HG03442 (cell line): ENCODE results near the gene ARHGAP27.

Experiments
- ATAC-seq: cut with Tn5 transposase; IDR thresholded peaks from one replicate; pipeline ENCODE4 v1.9.1; 2021; ENCODE audit warnings: mild to moderate bottlenecking, moderate library complexity; ENCODE audit not compliant: unreplicated experiment

ARHGAP27 gene

GRCh38 chr17:45430738-45431530 lies 1.7 kb downstream of the ARHGAP27 start:
- ATAC-seq, result no peak

GRCh38 chr17:45430006-45430737 lies 2.5 kb downstream of the ARHGAP27 start:
- no peak for ATAC-seq

DNA sequence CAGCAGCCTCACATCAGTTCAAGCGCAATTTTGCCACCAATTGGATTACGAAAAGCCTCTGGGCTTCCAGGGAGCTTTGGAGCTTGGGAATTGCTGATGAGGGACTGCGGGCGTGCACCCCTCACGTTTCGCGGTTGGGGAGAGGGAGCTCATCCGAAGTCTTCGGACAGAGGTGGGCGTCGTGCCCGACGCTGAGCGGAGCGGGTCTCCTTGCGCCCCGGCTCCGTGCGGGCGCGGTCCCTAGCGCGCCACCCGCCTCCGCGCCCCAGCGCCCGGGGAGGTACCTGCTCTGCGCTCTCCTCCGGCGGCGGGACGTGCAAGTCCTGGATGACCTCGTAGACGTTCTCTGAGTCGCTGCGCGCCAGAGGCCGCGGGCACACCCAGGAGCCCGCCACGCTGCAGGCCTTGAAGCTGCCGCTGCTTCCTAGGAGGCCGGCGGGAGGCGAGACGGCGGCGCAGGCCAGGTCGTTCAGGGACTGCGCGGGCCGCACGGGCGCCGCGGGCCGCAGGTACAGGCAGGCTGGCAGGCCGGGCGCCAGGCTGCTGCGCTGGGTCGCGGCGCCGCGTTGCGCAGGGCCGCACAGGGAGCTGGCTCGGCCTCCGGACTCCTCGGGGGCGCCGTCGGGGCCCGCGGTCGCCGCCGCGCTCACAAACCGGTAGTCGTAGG lies 3.2 kb downstream of the ARHGAP27 start:
- ATAC-seq, result no peak

DNA sequence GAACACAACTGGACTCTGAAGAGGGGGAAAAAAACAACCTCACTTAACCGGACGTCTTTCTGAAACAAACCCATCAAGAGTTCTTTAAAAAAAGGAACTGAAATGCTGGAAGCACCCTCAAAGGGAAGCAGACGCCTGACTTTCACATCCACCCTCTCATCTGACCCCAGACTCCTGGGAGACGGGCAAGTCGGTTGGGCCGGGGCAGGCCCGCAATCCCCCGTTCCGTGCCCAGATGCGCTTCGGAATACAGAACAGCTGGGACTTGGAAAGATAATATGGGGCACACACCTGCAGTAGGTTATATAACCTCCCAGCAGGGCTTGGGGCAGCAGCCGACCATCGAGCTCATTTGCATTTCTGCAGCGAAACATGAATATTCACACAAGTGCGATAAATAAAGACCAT lies 3.7 kb downstream of the ARHGAP27 start:
- no peak for ATAC-seq

- peak; percentile 48 for ATAC-seq
Observed at GRCh38 chr17:45428050-45428617, 4.5 kb downstream of the ARHGAP27 start.

GRCh38 chr17:45427181-45427835 lies 5.4 kb downstream of the ARHGAP27 start:
- ATAC-seq, result no peak

DNA sequence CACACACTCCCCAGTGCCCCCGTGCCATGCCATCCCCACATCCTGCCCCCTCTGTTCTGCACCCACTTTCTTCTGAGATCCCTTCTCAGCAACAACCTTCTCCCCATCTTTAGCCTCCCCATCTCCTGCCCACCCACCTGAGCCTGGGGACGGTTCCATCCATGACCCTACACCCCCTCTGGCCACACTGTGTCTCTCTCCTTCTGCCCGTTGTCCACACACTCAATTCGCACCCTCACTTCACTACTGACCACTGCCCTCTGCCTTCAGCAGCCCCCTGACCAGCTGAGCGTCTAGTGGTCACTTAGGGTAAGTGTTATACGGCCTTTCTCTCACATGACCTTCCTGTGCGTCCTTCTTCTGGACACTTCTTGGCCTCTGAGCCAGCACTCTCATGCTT lies 6.1 kb downstream of the ARHGAP27 start:
- no peak for ATAC-seq

DNA sequence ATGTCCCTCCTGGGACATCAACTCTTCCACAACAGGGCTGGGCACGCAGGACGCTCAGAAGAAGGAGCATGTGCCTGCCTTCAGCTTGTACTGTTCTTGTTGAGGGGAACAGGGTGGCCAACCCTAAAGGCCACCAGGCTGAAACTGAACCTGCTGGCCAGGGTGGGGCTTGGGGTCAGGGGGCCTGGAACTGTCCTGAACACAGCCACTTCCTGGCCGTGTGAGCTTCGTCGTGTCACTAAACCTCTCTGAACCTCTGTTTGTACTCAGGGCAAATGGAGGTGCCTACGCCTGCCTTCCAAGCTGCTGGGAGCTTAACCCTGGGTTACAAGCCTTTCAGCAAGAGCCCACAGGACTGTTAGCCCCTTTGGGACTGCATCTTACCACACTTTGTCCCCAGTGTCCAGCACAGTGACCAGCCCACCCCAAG lies 6.7 kb downstream of the ARHGAP27 start:
- no peak for ATAC-seq

GRCh38 chr17:45425125-45425983 lies 7.3 kb downstream of the ARHGAP27 start:
- ATAC-seq, result no peak

GRCh38 chr17:45424769-45425124 lies 7.9 kb downstream of the ARHGAP27 start:
- no peak for ATAC-seq

DNA sequence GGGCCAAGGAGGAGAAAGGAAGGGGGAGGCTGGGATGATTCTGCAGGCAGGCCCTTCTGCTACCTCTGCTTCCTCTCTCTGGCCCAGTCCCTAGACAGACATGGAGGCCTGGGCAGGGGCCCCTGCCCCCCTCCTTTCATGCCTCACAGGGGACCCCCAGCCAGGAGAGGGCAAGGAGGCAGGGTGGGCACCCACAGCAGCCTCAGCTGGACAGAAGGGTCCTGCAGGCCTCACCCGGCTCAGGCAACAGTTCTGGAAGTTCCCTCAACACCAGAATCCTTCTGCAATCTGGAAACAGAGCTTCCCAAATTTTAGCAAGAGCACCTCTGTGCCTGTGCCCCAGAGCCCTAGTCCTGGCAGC lies 8.7 kb downstream of the ARHGAP27 start:
- no peak for ATAC-seq

DNA sequence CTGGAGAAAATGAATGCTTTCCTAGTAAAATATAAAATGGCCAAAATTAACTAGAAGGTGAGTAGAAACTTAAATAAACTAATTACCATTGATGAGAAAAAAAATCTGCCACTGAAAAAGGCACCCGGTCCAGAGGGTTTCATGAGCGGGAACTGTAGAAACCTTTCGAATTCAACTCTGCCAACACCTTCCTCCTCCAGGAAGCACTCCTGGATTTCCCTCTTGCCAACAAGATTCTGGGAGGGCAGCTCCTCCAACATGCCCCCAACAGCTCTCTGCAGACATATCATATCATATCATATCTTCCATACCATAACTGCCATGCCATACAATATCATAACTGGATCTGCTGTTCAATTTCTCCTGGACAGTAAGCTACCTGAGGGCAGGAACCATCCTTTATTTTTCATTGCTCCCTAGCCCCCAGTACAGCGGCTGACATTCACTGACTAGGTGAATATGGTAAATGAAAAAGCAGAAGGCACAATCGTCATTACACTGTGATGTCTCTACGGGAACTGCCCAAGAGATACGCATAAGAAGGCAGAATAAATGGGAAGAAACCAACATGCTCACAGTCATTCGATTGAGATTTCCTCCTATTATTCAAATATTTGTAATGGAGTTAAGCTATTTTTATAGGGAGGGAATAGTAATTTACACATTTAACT lies 9.2 kb downstream of the ARHGAP27 start:
- ATAC-seq, result no peak

- ATAC-seq, result no peak
Observed at GRCh38 chr17:45414990-45415881, 17.4 kb downstream of the ARHGAP27 start.

DNA sequence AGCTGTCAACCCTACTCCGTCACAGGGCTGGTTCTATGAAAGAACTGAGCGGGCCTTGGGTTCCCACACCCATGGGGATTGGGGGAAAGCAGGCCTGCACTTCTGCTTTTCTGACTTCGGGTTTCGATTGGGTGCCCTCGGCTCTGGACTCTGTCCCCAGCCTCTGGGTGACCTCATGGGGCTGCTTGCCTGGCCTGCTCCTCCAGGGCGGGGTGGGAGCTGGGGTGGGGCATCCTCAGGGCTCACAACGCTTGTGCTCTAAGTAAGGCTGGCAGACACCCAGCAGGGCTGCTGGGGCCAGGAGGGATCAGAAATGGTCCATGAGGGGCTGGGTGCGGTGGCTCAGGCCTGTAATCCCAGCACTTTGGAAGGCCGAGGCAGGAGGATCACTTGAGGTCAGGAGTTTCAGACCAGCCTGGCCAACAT lies 19.2 kb downstream of the ARHGAP27 start:
- no peak for ATAC-seq

- no peak for ATAC-seq
Observed at GRCh38 chr17:45411348-45412105, 21.1 kb downstream of the ARHGAP27 start.

- no peak for ATAC-seq
Observed at GRCh38 chr17:45410144-45411091, 22.3 kb downstream of the ARHGAP27 start.

DNA sequence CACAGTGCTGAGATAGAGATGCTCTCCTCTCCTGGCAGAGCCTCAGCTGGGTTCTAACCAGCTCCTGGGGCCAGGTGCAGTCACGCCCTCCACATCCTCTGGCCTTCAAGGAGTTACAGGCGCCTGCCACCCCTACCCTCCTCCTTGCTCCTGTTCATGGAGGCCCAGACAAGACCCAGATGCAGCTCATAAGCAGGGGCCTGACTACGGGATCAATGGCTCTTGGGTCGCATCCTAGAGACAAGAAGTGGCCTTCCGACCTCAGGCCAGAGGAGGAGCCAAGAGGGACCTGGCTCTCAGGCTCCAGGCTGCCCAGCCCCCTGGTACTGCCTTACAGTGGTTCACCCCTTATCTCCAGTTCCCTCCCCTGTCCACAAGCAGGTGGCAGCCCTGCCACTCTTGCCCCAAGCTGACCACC lies 23.0 kb downstream of the ARHGAP27 start:
- ATAC-seq, result no peak
